ENCODE data around the gene CTNNA1. TPM values are rescaled to one million over a fixed set of nuclear protein-coding genes. Genes with fewer than 3 reads are reported as not detected.

Gene CTNNA1
- total and polyA plus RNA-seq, 2 donors from 2014 or later, result 177 to 463 TPM

DNA sequence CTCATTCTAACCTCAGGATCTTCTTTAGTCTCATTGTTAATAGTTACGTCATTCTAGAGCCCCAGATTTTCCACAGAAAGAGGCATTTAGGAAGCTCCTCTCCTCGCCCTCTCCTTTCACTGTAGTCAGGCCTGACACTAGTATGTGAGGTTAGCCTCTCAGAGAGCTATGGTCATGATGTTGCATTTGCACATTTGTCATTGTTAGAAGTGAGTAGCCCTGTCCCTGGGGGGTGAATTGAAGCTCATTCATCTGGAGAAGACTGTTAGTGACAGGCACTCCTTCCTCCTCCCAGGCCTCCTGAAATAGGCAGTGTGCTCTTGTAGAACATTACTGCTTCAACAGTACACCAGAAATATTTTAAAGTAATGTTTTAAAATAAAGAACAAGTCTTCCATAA, 148.5 kb downstream of the CTNNA1 start:
- no peak for DNase-seq
- H3K4me3 ChIP-seq (ENCODE audit: low read length in 3 of 3), result no peak overlapping the region
- no peak overlapping the region for H3K9ac ChIP-seq (ENCODE audit: low read length in 3 of 3)
- intact Hi-C loops (cut with DNase I), result no loop called here
- TF ChIP-seq, protein P1, sequence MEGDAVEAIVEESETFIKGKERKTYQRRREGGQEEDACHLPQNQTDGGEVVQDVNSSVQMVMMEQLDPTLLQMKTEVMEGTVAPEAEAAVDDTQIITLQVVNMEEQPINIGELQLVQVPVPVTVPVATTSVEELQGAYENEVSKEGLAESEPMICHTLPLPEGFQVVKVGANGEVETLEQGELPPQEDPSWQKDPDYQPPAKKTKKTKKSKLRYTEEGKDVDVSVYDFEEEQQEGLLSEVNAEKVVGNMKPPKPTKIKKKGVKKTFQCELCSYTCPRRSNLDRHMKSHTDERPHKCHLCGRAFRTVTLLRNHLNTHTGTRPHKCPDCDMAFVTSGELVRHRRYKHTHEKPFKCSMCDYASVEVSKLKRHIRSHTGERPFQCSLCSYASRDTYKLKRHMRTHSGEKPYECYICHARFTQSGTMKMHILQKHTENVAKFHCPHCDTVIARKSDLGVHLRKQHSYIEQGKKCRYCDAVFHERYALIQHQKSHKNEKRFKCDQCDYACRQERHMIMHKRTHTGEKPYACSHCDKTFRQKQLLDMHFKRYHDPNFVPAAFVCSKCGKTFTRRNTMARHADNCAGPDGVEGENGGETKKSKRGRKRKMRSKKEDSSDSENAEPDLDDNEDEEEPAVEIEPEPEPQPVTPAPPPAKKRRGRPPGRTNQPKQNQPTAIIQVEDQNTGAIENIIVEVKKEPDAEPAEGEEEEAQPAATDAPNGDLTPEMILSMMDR (IDR thresholded peaks at IDR 0.05; ENCODE audit: borderline replicate concordance, extremely low read depth, insufficient read depth), result no peak
- H3K9me3 ChIP-seq (ENCODE audit: control insufficient read depth in 2 of 3, insufficient read depth in 1 of 3, low read length in 3 of 3), result no peaks in the 10 kb centered on the region
- no peak overlapping the region for H3K27ac ChIP-seq (ENCODE audit: low read depth in 2 of 2, low read length in 2 of 2)
- H3K4me1 ChIP-seq (ENCODE audit: control insufficient read depth in 2 of 3, insufficient read depth in 2 of 3, low read depth in 1 of 3, low read length in 3 of 3), result peaks cover 0 to 12% (median 0%) of the 10 kb centered on the region in 3 donors
- peaks cover 7 to 9% (median 8%) of the 10 kb centered on the region in 3 donors for H3K36me3 ChIP-seq (ENCODE audit: control insufficient read depth in 2 of 3, insufficient read depth in 3 of 3, low read length in 3 of 3)
- H3K27me3 ChIP-seq (ENCODE audit: control insufficient read depth, insufficient read depth, low read length), result no peaks in the 10 kb centered on the region
- no peak for FAIRE-seq

DNA sequence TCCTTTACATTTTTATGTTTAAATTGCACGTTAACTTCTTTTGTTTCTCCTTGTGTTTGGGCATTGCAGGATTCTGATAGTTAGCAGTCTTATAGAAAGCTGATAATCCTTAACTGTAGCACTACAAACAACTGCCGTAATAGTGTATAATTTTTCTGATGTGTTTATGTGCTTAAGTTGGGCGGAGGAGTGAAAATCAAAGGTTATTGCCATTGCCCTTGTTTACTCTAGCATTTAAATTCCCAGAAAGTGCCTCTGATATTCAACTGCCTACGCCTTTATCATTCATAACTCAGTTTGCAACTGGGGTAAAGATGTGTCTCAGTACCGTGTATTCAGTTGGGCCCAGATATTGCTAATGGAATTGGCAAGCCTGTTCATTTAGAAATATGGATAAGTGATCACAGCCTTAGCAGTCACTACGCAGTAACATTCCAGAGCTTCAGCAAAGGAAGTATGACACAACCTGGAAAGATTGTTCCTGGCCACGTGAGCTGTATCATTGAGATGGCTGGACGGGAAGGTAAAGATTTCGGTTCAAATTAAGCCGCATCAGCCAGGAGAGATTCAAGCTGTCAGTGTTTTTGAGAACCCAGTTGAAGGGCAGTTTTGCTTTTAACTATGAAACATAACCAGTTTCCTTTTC, 150.0 kb downstream of the CTNNA1 start:
- H3K4me3 ChIP-seq (ENCODE audit: low read length in 3 of 3), result no peak overlapping the region
- H3K9ac ChIP-seq (ENCODE audit: low read length in 3 of 3), result no peak overlapping the region
- FAIRE-seq (no peak), DNase-seq (no peak)
- intact Hi-C loops (cut with DNase I), result no loop called here
- TF ChIP-seq, protein P1 (IDR thresholded peaks at IDR 0.05; ENCODE audit: borderline replicate concordance, extremely low read depth, insufficient read depth), result no peak
- no peaks in the 10 kb centered on the region for H3K27me3 ChIP-seq (ENCODE audit: control insufficient read depth, insufficient read depth, low read length)
- peaks cover 7 to 9% (median 8%) of the 10 kb centered on the region in 3 donors for H3K36me3 ChIP-seq (ENCODE audit: control insufficient read depth in 2 of 3, insufficient read depth in 3 of 3, low read length in 3 of 3)
- H3K4me1 ChIP-seq (ENCODE audit: control insufficient read depth in 2 of 3, insufficient read depth in 2 of 3, low read depth in 1 of 3, low read length in 3 of 3), result peaks cover 0 to 7% (median 0%) of the 10 kb centered on the region in 3 donors
- no peak overlapping the region for H3K27ac ChIP-seq (ENCODE audit: low read depth in 2 of 2, low read length in 2 of 2)
- no peaks in the 10 kb centered on the region for H3K9me3 ChIP-seq (ENCODE audit: control insufficient read depth in 2 of 3, insufficient read depth in 1 of 3, low read length in 3 of 3)

DNA sequence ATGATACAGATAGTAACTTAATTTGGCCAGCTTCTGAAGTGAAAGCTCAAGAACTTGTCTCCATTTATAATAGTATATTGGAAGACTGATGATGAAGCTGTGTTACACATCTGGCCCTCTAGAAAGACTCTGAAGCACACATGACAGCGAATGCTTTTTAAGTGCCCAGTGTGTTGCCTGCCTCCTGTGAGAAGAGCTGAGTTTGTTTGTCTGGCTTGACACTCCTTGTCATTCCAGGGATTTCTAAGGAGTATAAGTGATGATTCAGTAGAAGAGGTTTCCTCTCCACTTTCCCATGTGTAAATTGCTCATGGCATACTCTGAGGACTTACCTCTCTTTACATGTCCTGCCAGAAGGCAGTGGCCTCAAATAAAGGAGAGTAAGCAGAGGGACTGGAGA, 152.3 kb downstream of the CTNNA1 start:
- H3K4me1 ChIP-seq (ENCODE audit: control insufficient read depth in 2 of 3, insufficient read depth in 2 of 3, low read depth in 1 of 3, low read length in 3 of 3), result no peaks in the 10 kb centered on the region
- no peak overlapping the region for H3K9ac ChIP-seq (ENCODE audit: low read length in 3 of 3)
- H3K27ac ChIP-seq (ENCODE audit: low read depth in 2 of 2, low read length in 2 of 2), result no peak overlapping the region
- H3K4me3 ChIP-seq (ENCODE audit: low read length in 3 of 3), result no peak overlapping the region
- TF ChIP-seq, protein P1 (IDR thresholded peaks at IDR 0.05; ENCODE audit: borderline replicate concordance, extremely low read depth, insufficient read depth), result no peak
- intact Hi-C loops (cut with DNase I), result no loop called here
- peaks cover 7 to 9% (median 8%) of the 10 kb centered on the region in 3 donors for H3K36me3 ChIP-seq (ENCODE audit: control insufficient read depth in 2 of 3, insufficient read depth in 3 of 3, low read length in 3 of 3)
- H3K27me3 ChIP-seq (ENCODE audit: control insufficient read depth, insufficient read depth, low read length), result no peaks in the 10 kb centered on the region
- FAIRE-seq (no peak), DNase-seq (no peak)
- H3K9me3 ChIP-seq (ENCODE audit: control insufficient read depth in 2 of 3, insufficient read depth in 1 of 3, low read length in 3 of 3), result no peaks in the 10 kb centered on the region

Measured in kidney (tissue), 14 donors.